ENCODE results near the gene METAP2. TPM values are rescaled to one million over a fixed set of nuclear protein-coding genes. Genes with fewer than 3 reads are reported as not detected.

METAP2 gene
- total and polyA plus RNA-seq, 3 experiments from 2014 or later = 36.1 to 129 (median 109) TPM

- H3K27ac Mint-ChIP-seq = peak overlapping the region in 3 of 8 donors; percentile 17 to 71 (median 29)
- CTCF ChIA-PET = no interaction called here
- H3K4me1 ChIP-seq (ENCODE audit: insufficient read depth, low read length) = no peaks in the 10 kb centered on the region
- POLR2A ChIA-PET = no interaction called here
- no peak overlapping the region for H3K27ac ChIP-seq (ENCODE audit: low read depth, low read length)
- no peak overlapping the region for H3K4me3 ChIP-seq (ENCODE audit: low read length)
- H3K36me3 ChIP-seq (ENCODE audit: insufficient read depth, low read length) = peaks cover 37% of the 10 kb centered on the region
- H3K4me1 Mint-ChIP-seq = peaks cover 16 to 35% (median 31%) of the 10 kb centered on the region in 3 donors
- peaks cover 36 to 79% (median 45%) of the 10 kb centered on the region in 3 donors for H3K36me3 Mint-ChIP-seq
- H3K9me3 Mint-ChIP-seq = no peaks in the 10 kb centered on the region
- H3K27me3 Mint-ChIP-seq = no peaks in the 10 kb centered on the region
- no peaks in the 10 kb centered on the region for H3K27me3 ChIP-seq (ENCODE audit: insufficient read depth, low read length, poor library complexity, severe bottlenecking)
- no peak for DNase-seq
- H3K4me3 Mint-ChIP-seq = no peak overlapping the region
- no peaks in the 10 kb centered on the region for H3K9me3 ChIP-seq (ENCODE audit: low read length)
Measured at GRCh38 chr12:95498968-95499367, 25.0 kb downstream of the METAP2 start.

GRCh38 chr12:95499772-95500171, 25.8 kb downstream of the METAP2 start:
- peak overlapping the region in 2 of 8 donors; percentile 21 to 38 for H3K27ac Mint-ChIP-seq
- no peak overlapping the region for H3K4me3 ChIP-seq (ENCODE audit: low read length)

GRCh38 chr12:95504140-95504539, 30.2 kb downstream of the METAP2 start:
- H3K36me3 Mint-ChIP-seq = peaks cover 27 to 80% (median 33%) of the 10 kb centered on the region in 3 donors

More at GRCh38 chr12:95499772-95500171, 25.8 kb downstream of the METAP2 start:
- ChIA-PET POLR2A (no interaction called here), CTCF (no interaction called here)
- no peak overlapping the region for H3K27ac ChIP-seq (ENCODE audit: low read depth, low read length)
- H3K9me3 ChIP-seq (ENCODE audit: low read length) = no peaks in the 10 kb centered on the region
- H3K4me3 Mint-ChIP-seq = no peak overlapping the region
- H3K27me3 ChIP-seq (ENCODE audit: insufficient read depth, low read length, poor library complexity, severe bottlenecking) = no peaks in the 10 kb centered on the region
- no peak for DNase-seq
- peaks cover 38 to 80% (median 42%) of the 10 kb centered on the region in 3 donors for H3K36me3 Mint-ChIP-seq
- H3K9me3 Mint-ChIP-seq = no peaks in the 10 kb centered on the region
- H3K4me1 ChIP-seq (ENCODE audit: insufficient read depth, low read length) = no peaks in the 10 kb centered on the region
- no peaks in the 10 kb centered on the region for H3K27me3 Mint-ChIP-seq
- peaks cover 16 to 35% (median 31%) of the 10 kb centered on the region in 3 donors for H3K4me1 Mint-ChIP-seq
- peaks cover 45% of the 10 kb centered on the region for H3K36me3 ChIP-seq (ENCODE audit: insufficient read depth, low read length)

GRCh38 chr12:95505039-95505438, 31.1 kb downstream of the METAP2 start:
- Mint-ChIP-seq H3K4me1 (peaks cover 16 to 27% (median 22%) of the 10 kb centered on the region in 3 donors), H3K36me3 (peaks cover 21 to 78% (median 27%) of the 10 kb centered on the region in 3 donors), H3K27me3 (no peaks in the 10 kb centered on the region), H3K4me3 (no peak overlapping the region), H3K27ac (peak overlapping the region in 2 of 8 donors; percentile 1 to 25), H3K9me3 (no peaks in the 10 kb centered on the region)
- H3K27ac ChIP-seq (ENCODE audit: low read depth, low read length) = no peak overlapping the region
- H3K4me3 ChIP-seq (ENCODE audit: low read length) = no peak overlapping the region
- no peaks in the 10 kb centered on the region for H3K9me3 ChIP-seq (ENCODE audit: low read length)
- no peaks in the 10 kb centered on the region for H3K27me3 ChIP-seq (ENCODE audit: insufficient read depth, low read length, poor library complexity, severe bottlenecking)
- no peak for DNase-seq
- H3K4me1 ChIP-seq (ENCODE audit: insufficient read depth, low read length) = no peaks in the 10 kb centered on the region
- ChIA-PET CTCF (no interaction called here), POLR2A (no interaction called here)
- peaks cover 32% of the 10 kb centered on the region for H3K36me3 ChIP-seq (ENCODE audit: insufficient read depth, low read length)

More at GRCh38 chr12:95504140-95504539, 30.2 kb downstream of the METAP2 start:
- CTCF ChIA-PET = no interaction called here
- H3K4me3 ChIP-seq (ENCODE audit: low read length) = no peak overlapping the region
- H3K27ac ChIP-seq (ENCODE audit: low read depth, low read length) = no peak overlapping the region
- Mint-ChIP-seq H3K9me3 (no peaks in the 10 kb centered on the region), H3K27me3 (no peaks in the 10 kb centered on the region), H3K27ac (no peak overlapping the region), H3K4me3 (no peak overlapping the region), H3K4me1 (peaks cover 20 to 33% (median 22%) of the 10 kb centered on the region in 3 donors)
- POLR2A ChIA-PET = no interaction called here
- peaks cover 27% of the 10 kb centered on the region for H3K36me3 ChIP-seq (ENCODE audit: insufficient read depth, low read length)
- DNase-seq = no peak
- H3K9me3 ChIP-seq (ENCODE audit: low read length) = no peaks in the 10 kb centered on the region
- H3K4me1 ChIP-seq (ENCODE audit: insufficient read depth, low read length) = no peaks in the 10 kb centered on the region
- H3K27me3 ChIP-seq (ENCODE audit: insufficient read depth, low read length, poor library complexity, severe bottlenecking) = no peaks in the 10 kb centered on the region

- H3K36me3 Mint-ChIP-seq = peaks cover 21 to 88% (median 25%) of the 10 kb centered on the region in 3 donors
- Histone ChIP-seq H3K4me3 (ENCODE audit: low read length) (no peak overlapping the region), H3K27me3 (ENCODE audit: insufficient read depth, low read length, poor library complexity, severe bottlenecking) (no peaks in the 10 kb centered on the region), H3K4me1 (ENCODE audit: insufficient read depth, low read length) (no peaks in the 10 kb centered on the region), H3K9me3 (ENCODE audit: low read length) (no peaks in the 10 kb centered on the region), H3K27ac (ENCODE audit: low read depth, low read length) (no peak overlapping the region), H3K36me3 (ENCODE audit: insufficient read depth, low read length) (peaks cover 42% of the 10 kb centered on the region)
- H3K9me3 Mint-ChIP-seq = no peaks in the 10 kb centered on the region
- peak overlapping the region in 1 of 8 donors; percentile 24 for H3K27ac Mint-ChIP-seq
- no peaks in the 10 kb centered on the region for H3K27me3 Mint-ChIP-seq
- peaks cover 15 to 20% (median 16%) of the 10 kb centered on the region in 3 donors for H3K4me1 Mint-ChIP-seq
- ChIA-PET CTCF (no interaction called here), POLR2A (no interaction called here)
- H3K4me3 Mint-ChIP-seq = no peak overlapping the region
- DNase-seq = no peak
Measured at GRCh38 chr12:95506707-95507523, 33.0 kb downstream of the METAP2 start.

- Mint-ChIP-seq H3K9me3 (no peaks in the 10 kb centered on the region), H3K4me1 (peaks cover 6 to 9% (median 6%) of the 10 kb centered on the region in 3 donors), H3K27ac (peak overlapping the region in 3 of 8 donors; percentile 5 to 89 (median 5)), H3K27me3 (no peaks in the 10 kb centered on the region), H3K4me3 (no peak overlapping the region), H3K36me3 (peaks cover 5 to 90% (median 30%) of the 10 kb centered on the region in 3 donors)
- no peaks in the 10 kb centered on the region for H3K27me3 ChIP-seq (ENCODE audit: insufficient read depth, low read length, poor library complexity, severe bottlenecking)
- no peaks in the 10 kb centered on the region for H3K4me1 ChIP-seq (ENCODE audit: insufficient read depth, low read length)
- no peak overlapping the region for H3K27ac ChIP-seq (ENCODE audit: low read depth, low read length)
- ChIA-PET POLR2A (no interaction called here), CTCF (interaction anchor here (1.6 kb wide), 1 partner anchor 11 kb away, joined by 3 read pairs; no protein-coding TSS in a partner anchor)
- DNase-seq = no peak
- no peak overlapping the region for H3K4me3 ChIP-seq (ENCODE audit: low read length)
- no peaks in the 10 kb centered on the region for H3K9me3 ChIP-seq (ENCODE audit: low read length)
- peaks cover 50% of the 10 kb centered on the region for H3K36me3 ChIP-seq (ENCODE audit: insufficient read depth, low read length)
Measured at GRCh38 chr12:95509300-95509699, 35.3 kb downstream of the METAP2 start.

- ChIA-PET CTCF (no interaction called here), POLR2A (no interaction called here)
- Mint-ChIP-seq H3K27me3 (no peaks in the 10 kb centered on the region), H3K4me1 (peaks cover 4 to 8% (median 6%) of the 10 kb centered on the region in 3 donors), H3K27ac (peak overlapping the region in 2 of 8 donors; percentile 52 to 54), H3K9me3 (no peaks in the 10 kb centered on the region), H3K4me3 (no peak overlapping the region), H3K36me3 (peaks cover 0 to 88% (median 23%) of the 10 kb centered on the region in 3 donors)
- H3K9me3 ChIP-seq (ENCODE audit: low read length) = no peaks in the 10 kb centered on the region
- no peak overlapping the region for H3K4me3 ChIP-seq (ENCODE audit: low read length)
- no peaks in the 10 kb centered on the region for H3K27me3 ChIP-seq (ENCODE audit: insufficient read depth, low read length, poor library complexity, severe bottlenecking)
- H3K4me1 ChIP-seq (ENCODE audit: insufficient read depth, low read length) = no peaks in the 10 kb centered on the region
- no peak overlapping the region for H3K27ac ChIP-seq (ENCODE audit: low read depth, low read length)
- DNase-seq = no peak
- H3K36me3 ChIP-seq (ENCODE audit: insufficient read depth, low read length) = peaks cover 42% of the 10 kb centered on the region
Measured at GRCh38 chr12:95511977-95512376, 38.0 kb downstream of the METAP2 start.

- ChIA-PET POLR2A (no interaction called here), CTCF (interaction anchor here (1.0 kb wide), 1 partner anchor 21 kb away, joined by 3 read pairs; no protein-coding TSS in a partner anchor)
- no peak overlapping the region for H3K4me3 ChIP-seq (ENCODE audit: low read length)
- H3K9me3 ChIP-seq (ENCODE audit: low read length) = no peaks in the 10 kb centered on the region
- H3K27ac ChIP-seq (ENCODE audit: low read depth, low read length) = no peak overlapping the region
- H3K27ac Mint-ChIP-seq = no peak overlapping the region
- no peaks in the 10 kb centered on the region for H3K27me3 Mint-ChIP-seq
- no peaks in the 10 kb centered on the region for H3K27me3 ChIP-seq (ENCODE audit: insufficient read depth, low read length, poor library complexity, severe bottlenecking)
- no peak overlapping the region for H3K4me3 Mint-ChIP-seq
- no peak for DNase-seq
- H3K4me1 Mint-ChIP-seq = peaks cover 3 to 6% (median 4%) of the 10 kb centered on the region in 3 donors
- H3K36me3 ChIP-seq (ENCODE audit: insufficient read depth, low read length) = peaks cover 42% of the 10 kb centered on the region
- no peaks in the 10 kb centered on the region for H3K9me3 Mint-ChIP-seq
- peaks cover 0 to 76% (median 20%) of the 10 kb centered on the region in 3 donors for H3K36me3 Mint-ChIP-seq
- H3K4me1 ChIP-seq (ENCODE audit: insufficient read depth, low read length) = no peaks in the 10 kb centered on the region
Measured at GRCh38 chr12:95513599-95513998, 39.6 kb downstream of the METAP2 start.
